GM19324 (cell line): ENCODE results near the gene LHX3.
"Not testable (repeated sequence)": the region's sequence is repeated elsewhere in the genome, so short reads cannot be mapped to it uniquely, and the experiment has no call there.

ENCODE experiments used
- ATAC-seq: cut with Tn5 transposase; IDR thresholded peaks from one replicate; pipeline ENCODE4 v1.9.1; 2021; ENCODE audit warnings: mild to moderate bottlenecking, moderate library complexity; ENCODE audit not compliant: unreplicated experiment, low FRiP score

The LHX3 gene

GRCh38 chr9:136160995-136161610, 43.8 kb downstream of the LHX3 start:
- ATAC-seq, result no peak

DNA sequence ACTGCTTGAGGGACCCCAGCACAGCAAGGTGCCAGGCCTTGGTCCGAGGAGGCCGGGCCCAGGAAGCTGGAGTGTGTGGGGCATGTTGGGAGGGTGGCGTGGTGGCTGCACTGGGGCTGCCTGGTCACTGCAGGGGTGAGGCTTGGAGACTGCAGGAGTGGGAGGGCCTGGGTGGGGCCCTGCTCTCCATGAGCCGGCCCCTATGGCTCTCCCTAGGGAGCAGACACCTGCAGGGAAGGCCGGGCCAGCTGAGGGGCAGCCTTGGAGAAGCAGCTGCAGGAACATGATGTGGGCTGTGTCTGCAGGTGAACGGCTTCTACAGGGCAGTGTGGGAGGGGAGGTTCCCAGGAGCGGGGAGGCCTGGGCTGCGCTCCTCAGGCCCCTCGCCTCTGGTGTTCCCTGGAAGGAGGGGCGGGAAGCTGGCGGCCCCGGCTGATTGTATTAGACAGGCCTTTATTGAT, 44.5 kb downstream of the LHX3 start:
- ATAC-seq, result no peak

DNA sequence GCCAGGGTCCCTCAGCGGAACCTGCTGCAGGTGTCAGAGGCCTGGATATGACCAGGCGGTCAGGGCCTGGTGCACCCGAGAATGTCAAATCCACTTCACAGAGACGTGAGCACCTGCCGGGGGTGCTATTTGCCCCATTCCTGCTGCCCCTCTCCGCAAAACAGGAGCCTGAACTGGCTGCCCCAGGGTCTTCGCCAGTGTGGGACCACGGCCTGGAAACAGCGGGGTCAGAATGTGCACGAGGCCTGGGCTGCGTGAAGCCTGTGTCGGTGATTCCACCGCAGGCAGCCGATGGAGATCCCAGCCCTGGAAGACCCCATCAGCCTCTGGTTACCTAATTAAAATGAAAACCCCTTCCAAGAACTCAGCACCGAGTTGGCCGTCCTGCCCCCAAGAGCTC, 45.1 kb downstream of the LHX3 start:
- no peak for ATAC-seq

- no peak for ATAC-seq
Observed at GRCh38 chr9:136157477-136158265, 47.3 kb downstream of the LHX3 start.

- ATAC-seq, result no peak
Observed at GRCh38 chr9:136156209-136157120, 48.5 kb downstream of the LHX3 start.

GRCh38 chr9:136155576-136155975, 49.4 kb downstream of the LHX3 start:
- no peak for ATAC-seq

GRCh38 chr9:136154943-136155342, 50.0 kb downstream of the LHX3 start:
- ATAC-seq, result no peak

GRCh38 chr9:136153381-136154065, 51.4 kb downstream of the LHX3 start:
- no peak for ATAC-seq

DNA sequence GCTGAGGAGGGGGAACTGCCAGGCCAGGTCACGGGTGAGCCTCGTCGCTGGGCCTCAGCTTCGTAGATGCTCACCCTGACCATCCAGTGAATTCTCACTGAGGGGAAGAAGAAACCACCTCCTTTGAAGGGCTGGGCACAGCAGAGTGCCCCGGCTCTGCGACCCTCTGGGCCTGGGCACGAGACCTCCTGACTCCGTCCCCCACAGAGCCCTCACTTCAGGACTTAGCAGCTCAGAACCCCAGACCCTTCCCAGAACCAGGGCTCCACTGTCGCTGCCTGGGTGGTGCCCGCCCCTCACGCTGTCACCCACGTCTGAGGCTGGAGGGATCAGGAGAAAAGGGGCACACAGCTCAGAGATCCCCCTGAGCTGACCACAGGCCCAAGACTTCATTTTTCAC, 52.0 kb downstream of the LHX3 start:
- no peak for ATAC-seq

- no peak for ATAC-seq
Observed at GRCh38 chr9:136152543-136152866, 52.4 kb downstream of the LHX3 start.

GRCh38 chr9:136151848-136152542, 52.9 kb downstream of the LHX3 start:
- ATAC-seq, result no peak

- no peak for ATAC-seq
Observed at GRCh38 chr9:136151214-136151804, 53.6 kb downstream of the LHX3 start.

- ATAC-seq, result not testable (repeated sequence)
Observed at GRCh38 chr9:136150664-136151213, 54.2 kb downstream of the LHX3 start.

DNA sequence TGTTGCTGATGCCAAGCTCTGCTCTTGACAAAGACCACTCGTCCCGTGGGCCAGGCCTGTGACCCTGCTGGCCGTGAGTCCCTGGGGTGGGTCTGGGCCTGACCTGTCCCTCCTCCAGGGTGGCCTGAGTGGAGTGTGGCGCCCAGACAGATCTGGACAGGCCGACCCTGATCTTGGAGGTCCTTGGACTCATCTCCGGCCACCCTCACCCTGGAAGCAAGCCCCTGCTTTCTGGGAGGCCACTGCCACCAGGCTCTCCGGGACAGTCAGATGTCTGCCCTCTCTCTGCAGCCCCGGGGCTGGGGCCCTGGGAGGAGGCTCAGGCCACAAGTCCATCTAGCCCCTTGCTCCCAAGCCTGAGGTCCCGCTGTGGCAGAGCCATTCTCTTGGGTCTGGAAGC, 55.1 kb downstream of the LHX3 start:
- ATAC-seq, result no peak

GRCh38 chr9:136149337-136149736, 55.6 kb downstream of the LHX3 start:
- ATAC-seq, result no peak

GRCh38 chr9:136148766-136149165, 56.2 kb downstream of the LHX3 start:
- no peak for ATAC-seq

DNA sequence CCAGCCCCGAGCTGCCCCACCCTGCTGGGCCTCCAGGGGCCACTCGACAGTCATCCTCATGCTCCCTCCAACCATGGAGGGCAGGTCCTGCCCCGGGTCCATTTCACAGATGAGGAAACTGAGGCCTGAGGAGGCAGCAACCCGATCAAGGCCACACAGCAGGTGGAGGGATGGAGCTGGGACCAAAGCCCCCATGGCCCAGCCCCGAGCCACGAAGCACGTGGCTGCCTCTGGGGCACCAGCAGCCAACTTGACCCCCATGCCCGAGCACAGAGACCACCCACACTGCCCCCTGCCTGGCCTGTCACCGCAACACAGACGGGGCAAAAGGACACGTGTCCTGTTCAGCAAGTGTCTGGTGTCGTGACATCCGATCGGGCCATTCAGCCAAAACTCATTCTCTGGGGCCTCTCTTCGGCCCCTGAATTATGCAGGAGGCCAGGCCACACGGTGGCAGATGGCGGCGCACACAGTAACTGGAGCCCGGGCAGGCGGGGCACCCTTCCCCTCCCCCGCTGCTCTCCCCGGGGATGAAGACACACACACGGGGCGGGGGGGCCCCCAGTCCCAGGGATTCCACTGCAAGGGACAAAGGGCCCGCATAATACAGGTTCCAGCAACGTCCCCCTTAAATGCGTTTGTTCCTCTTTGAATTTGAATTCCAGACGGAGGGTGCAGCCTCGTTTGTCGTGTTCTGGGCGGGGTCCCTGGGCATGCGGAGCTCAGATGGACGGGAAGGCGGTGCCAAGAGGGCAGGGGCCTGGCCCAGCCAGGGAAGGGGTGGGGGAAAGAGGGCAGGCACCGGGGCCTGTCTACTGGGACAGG, 56.8 kb downstream of the LHX3 start:
- ATAC-seq, result no peak

DNA sequence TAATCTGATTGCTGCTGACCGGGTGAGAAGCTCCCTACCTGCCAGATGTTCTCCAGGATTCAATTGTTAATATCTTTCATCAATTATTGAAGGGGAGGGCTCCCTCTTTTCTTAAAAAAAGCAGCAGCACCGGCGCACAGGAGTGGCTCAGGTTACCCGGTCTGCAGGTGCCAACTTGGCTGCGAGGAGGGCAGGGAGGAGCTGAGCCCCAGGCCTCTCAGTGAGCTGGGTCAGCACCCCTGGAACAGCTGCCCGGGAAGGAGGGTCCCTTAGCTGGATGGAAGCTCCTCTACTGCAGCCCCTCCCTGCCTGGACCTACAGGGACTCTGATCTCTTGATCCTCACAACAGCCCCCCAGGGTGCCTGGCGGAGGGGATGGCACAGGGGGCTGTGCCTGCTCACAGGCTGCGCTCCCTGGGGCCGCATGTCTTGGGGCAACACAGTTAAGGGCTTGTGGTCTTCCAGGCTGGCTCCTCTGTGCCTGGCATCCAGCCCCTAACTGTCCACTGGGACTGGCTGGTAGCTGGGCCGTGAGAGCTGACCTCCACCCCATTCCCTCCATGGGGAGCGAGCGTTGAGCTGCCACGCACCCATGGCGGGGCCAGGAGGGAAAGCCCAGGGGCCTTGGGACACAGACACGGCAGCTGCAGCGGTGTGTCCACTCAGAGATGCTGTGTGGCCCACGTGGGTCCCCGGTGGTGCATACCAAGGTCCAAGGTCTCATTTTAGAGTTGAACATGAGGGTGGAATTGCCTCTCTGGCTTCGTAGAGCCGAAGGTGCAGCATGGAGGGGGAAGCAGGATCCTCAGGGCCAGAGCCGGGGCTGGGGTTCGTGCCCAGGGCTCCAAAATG, 57.7 kb downstream of the LHX3 start:
- ATAC-seq, result no peak
